GM12864 (cell line): ENCODE data around the gene NACC2.
A peak's percentile ranks its signal among the peaks of the same experiment; 100 is the strongest.

Experiments
- DNase-seq: peaks from one replicate; pipeline ENCODE4 v3.0.0-alpha.2; 2011; ENCODE audit warnings: low read depth
- H3K4me3 ChIP-seq: 2 replicates; pipeline ENCODE4 v1.5.1; 2011; ENCODE audit warnings: mild to moderate bottlenecking, low read depth, low read length, control low read depth
- CTCF ChIP-seq: IDR thresholded peaks from 2 replicates; pipeline ENCODE4 v1.5.1; 2011; ENCODE audit warnings: low read depth, mild to moderate bottlenecking, moderate library complexity, low read length, control low read depth, inconsistent platforms; ENCODE audit errors: missing control alignments

The NACC2 gene

GRCh38 chr9:135976531-135976930, 118.6 kb downstream of the NACC2 start:
- no peak for DNase-seq
- no peak for TF ChIP-seq CTCF
- no peak overlapping the region for H3K4me3 ChIP-seq

GRCh38 chr9:135975834-135976233, 119.3 kb downstream of the NACC2 start:
- no peak for DNase-seq
- no peak overlapping the region for H3K4me3 ChIP-seq
- TF ChIP-seq CTCF = no peak

- peak; percentile 12 for TF ChIP-seq CTCF
These were observed 120.9 kb downstream of the NACC2 start for GRCh38 chr9:135974220-135974573.

GRCh38 chr9:135973277-135974219, 121.5 kb downstream of the NACC2 start:
- no peak for TF ChIP-seq CTCF
- DNase-seq = no peak
- no peak overlapping the region for H3K4me3 ChIP-seq

More at GRCh38 chr9:135974220-135974573, 120.9 kb downstream of the NACC2 start:
- no peak overlapping the region for H3K4me3 ChIP-seq
- no peak for DNase-seq

- no peak for DNase-seq
- no peak overlapping the region for H3K4me3 ChIP-seq
- TF ChIP-seq CTCF = no peak
These were observed 123.2 kb downstream of the NACC2 start for GRCh38 chr9:135971892-135972291.

GRCh38 chr9:135971111-135971766, 123.8 kb downstream of the NACC2 start:
- H3K4me3 ChIP-seq = no peak overlapping the region
- no peak for TF ChIP-seq CTCF
- DNase-seq = no peak
